Measurements from ENCODE around the gene RAB11FIP2. TPM values are rescaled to one million over a fixed set of nuclear protein-coding genes. Genes with fewer than 3 reads are reported as not detected.

RAB11FIP2 gene
- total RNA-seq, 1 experiment from 2014 or later: 12.2 TPM

DNA sequence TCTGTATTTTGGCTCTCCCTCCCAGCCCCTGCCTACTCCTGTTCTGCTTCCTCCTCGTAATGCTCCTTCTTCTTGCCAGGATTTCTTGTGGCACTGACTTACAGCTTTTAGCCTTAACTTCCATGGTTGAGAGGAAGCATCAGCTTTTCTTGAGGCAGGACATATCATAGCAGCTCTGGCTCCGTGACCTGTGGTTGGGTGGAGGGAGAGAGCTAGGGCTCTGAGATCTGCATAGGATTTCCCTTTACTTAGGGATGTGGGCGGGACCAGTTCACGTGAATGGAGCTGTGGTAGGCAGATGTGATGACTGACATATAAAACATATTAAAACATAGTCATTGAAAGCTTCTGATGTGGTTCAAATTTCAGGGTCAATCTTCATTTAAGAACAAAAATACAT lies 10.6 kb upstream of the RAB11FIP2 start:
- DNase-seq (ENCODE audit: low spot score): no peak

GRCh38 chr10:118054383-118054782 lies 7.6 kb upstream of the RAB11FIP2 start:
- Mint-ChIP-seq H3K36me3 (no peaks in the 10 kb centered on the region), H3K4me3 (no peak overlapping the region), H3K27me3 (ENCODE audit: low read depth) (no peaks in the 10 kb centered on the region), H3K27ac (no peak overlapping the region), H3K9me3 (no peaks in the 10 kb centered on the region), H3K4me1 (peaks cover 14% of the 10 kb centered on the region)
- DNase-seq (ENCODE audit: low spot score): no peak
- CTCF ChIA-PET: no interaction called here
- ATAC-seq: no peak
- POLR2A ChIA-PET: no interaction called here
- TF ChIP-seq, protein P1, sequence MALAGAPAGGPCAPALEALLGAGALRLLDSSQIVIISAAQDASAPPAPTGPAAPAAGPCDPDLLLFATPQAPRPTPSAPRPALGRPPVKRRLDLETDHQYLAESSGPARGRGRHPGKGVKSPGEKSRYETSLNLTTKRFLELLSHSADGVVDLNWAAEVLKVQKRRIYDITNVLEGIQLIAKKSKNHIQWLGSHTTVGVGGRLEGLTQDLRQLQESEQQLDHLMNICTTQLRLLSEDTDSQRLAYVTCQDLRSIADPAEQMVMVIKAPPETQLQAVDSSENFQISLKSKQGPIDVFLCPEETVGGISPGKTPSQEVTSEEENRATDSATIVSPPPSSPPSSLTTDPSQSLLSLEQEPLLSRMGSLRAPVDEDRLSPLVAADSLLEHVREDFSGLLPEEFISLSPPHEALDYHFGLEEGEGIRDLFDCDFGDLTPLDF (CRISPR knock-in tag; IDR thresholded peaks at IDR 0.05): no peak
- no peak for TF ChIP-seq SMAD4 (CRISPR knock-in tag; IDR thresholded peaks at IDR 0.05)
- TF ChIP-seq OVOL2 (CRISPR knock-in tag; IDR thresholded peaks at IDR 0.05; ENCODE audit: borderline replicate concordance): no peak
- TF ChIP-seq, protein P2, sequence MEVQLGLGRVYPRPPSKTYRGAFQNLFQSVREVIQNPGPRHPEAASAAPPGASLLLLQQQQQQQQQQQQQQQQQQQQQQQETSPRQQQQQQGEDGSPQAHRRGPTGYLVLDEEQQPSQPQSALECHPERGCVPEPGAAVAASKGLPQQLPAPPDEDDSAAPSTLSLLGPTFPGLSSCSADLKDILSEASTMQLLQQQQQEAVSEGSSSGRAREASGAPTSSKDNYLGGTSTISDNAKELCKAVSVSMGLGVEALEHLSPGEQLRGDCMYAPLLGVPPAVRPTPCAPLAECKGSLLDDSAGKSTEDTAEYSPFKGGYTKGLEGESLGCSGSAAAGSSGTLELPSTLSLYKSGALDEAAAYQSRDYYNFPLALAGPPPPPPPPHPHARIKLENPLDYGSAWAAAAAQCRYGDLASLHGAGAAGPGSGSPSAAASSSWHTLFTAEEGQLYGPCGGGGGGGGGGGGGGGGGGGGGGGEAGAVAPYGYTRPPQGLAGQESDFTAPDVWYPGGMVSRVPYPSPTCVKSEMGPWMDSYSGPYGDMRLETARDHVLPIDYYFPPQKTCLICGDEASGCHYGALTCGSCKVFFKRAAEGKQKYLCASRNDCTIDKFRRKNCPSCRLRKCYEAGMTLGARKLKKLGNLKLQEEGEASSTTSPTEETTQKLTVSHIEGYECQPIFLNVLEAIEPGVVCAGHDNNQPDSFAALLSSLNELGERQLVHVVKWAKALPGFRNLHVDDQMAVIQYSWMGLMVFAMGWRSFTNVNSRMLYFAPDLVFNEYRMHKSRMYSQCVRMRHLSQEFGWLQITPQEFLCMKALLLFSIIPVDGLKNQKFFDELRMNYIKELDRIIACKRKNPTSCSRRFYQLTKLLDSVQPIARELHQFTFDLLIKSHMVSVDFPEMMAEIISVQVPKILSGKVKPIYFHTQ (CRISPR knock-in tag; IDR thresholded peaks at IDR 0.05): no peak
- no peak for TF ChIP-seq PRDM15 (CRISPR knock-in tag; IDR thresholded peaks at IDR 0.05)
- TF ChIP-seq, protein P3, sequence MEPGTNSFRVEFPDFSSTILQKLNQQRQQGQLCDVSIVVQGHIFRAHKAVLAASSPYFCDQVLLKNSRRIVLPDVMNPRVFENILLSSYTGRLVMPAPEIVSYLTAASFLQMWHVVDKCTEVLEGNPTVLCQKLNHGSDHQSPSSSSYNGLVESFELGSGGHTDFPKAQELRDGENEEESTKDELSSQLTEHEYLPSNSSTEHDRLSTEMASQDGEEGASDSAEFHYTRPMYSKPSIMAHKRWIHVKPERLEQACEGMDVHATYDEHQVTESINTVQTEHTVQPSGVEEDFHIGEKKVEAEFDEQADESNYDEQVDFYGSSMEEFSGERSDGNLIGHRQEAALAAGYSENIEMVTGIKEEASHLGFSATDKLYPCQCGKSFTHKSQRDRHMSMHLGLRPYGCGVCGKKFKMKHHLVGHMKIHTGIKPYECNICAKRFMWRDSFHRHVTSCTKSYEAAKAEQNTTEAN (CRISPR knock-in tag; IDR thresholded peaks at IDR 0.05): no peak
- no peak for TF ChIP-seq NR2C2 (CRISPR knock-in tag; IDR thresholded peaks at IDR 0.05)
- TF ChIP-seq, protein P4, sequence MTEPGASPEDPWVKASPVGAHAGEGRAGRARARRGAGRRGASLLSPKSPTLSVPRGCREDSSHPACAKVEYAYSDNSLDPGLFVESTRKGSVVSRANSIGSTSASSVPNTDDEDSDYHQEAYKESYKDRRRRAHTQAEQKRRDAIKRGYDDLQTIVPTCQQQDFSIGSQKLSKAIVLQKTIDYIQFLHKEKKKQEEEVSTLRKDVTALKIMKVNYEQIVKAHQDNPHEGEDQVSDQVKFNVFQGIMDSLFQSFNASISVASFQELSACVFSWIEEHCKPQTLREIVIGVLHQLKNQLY (CRISPR knock-in tag; IDR thresholded peaks at IDR 0.05): no peak
- TF ChIP-seq RORB (CRISPR knock-in tag; IDR thresholded peaks at IDR 0.05): no peak
- TF ChIP-seq, protein P5, sequence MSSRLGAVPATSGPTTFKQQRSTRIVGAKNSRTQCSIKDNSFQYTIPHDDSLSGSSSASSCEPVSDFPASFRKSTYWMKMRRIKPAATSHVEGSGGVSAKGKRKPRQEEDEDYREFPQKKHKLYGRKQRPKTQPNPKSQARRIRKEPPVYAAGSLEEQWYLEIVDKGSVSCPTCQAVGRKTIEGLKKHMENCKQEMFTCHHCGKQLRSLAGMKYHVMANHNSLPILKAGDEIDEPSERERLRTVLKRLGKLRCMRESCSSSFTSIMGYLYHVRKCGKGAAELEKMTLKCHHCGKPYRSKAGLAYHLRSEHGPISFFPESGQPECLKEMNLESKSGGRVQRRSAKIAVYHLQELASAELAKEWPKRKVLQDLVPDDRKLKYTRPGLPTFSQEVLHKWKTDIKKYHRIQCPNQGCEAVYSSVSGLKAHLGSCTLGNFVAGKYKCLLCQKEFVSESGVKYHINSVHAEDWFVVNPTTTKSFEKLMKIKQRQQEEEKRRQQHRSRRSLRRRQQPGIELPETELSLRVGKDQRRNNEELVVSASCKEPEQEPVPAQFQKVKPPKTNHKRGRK (CRISPR knock-in tag; IDR thresholded peaks at IDR 0.05; ENCODE audit: borderline replicate concordance): no peak
- TF ChIP-seq, protein P6, sequence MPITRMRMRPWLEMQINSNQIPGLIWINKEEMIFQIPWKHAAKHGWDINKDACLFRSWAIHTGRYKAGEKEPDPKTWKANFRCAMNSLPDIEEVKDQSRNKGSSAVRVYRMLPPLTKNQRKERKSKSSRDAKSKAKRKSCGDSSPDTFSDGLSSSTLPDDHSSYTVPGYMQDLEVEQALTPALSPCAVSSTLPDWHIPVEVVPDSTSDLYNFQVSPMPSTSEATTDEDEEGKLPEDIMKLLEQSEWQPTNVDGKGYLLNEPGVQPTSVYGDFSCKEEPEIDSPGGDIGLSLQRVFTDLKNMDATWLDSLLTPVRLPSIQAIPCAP (CRISPR knock-in tag; IDR thresholded peaks at IDR 0.05): no peak
- TF ChIP-seq SOX15 (CRISPR knock-in tag; IDR thresholded peaks at IDR 0.05): no peak

More for the DNA sequence above, 10.6 kb upstream of the RAB11FIP2 start:
- Mint-ChIP-seq H3K4me3 (peak overlapping the region; percentile 35), H3K27ac (peak overlapping the region; percentile 82; the same call in 1 of the 2 replicates), H3K36me3 (no peaks in the 10 kb centered on the region), H3K27me3 (ENCODE audit: low read depth) (no peaks in the 10 kb centered on the region), H3K4me1 (peaks cover 14% of the 10 kb centered on the region), H3K9me3 (no peaks in the 10 kb centered on the region)
- ATAC-seq: peak; percentile 98
- TF ChIP-seq GABPB1 (CRISPR knock-in tag; IDR thresholded peaks at IDR 0.05) (no peak), ZNF532 (CRISPR knock-in tag; IDR thresholded peaks at IDR 0.05; ENCODE audit: borderline replicate concordance) (no peak)
- ChIA-PET CTCF (interaction anchor here (0.8 to 1.2 kb wide), 2 partner anchors 9 to 11 kb away, joined by 3 to 4 read pairs; partner anchors contain the start of gene RAB11FIP2), POLR2A (no interaction called here)

All from WTC11 (cell line).